ENCODE measurements around the gene PHLPP1. TPM values are rescaled to one million over a fixed set of nuclear protein-coding genes. Genes with fewer than 3 reads are reported as not detected.

Gene PHLPP1
- total RNA-seq, 2 donors from 2014 or later, result 8.1 to 11.6 TPM

GRCh38 chr18:62883937-62884735 is 168.8 kb downstream of the PHLPP1 start:
- Histone ChIP-seq H3K9me3 (no peaks in the 10 kb centered on the region), H3K27ac (no peak overlapping the region), H3K36me3 (no peaks in the 10 kb centered on the region), H3K27me3 (replicated peaks; ENCODE audit: insufficient read depth) (no peaks in the 10 kb centered on the region), H3K4me3 (no peak overlapping the region), H3K4me1 (ENCODE audit: control insufficient read depth in 1 of 2, low read depth in 2 of 2) (peaks cover 8% of the 10 kb centered on the region in 2 donors)
- TF ChIP-seq CTCF (IDR thresholded peaks at IDR 0.05), result no peak
- DNase-seq (ENCODE audit: low spot score) (no peak), ATAC-seq (ENCODE audit: insufficient number of reproducible peaks, low FRiP score, low read depth) (no peak)

GRCh38 chr18:62885804-62886203 is 170.5 kb downstream of the PHLPP1 start:
- no peak for TF ChIP-seq CTCF (IDR thresholded peaks at IDR 0.05)
- H3K9me3 ChIP-seq, result no peaks in the 10 kb centered on the region
- H3K4me1 ChIP-seq (ENCODE audit: control insufficient read depth in 1 of 2, low read depth in 2 of 2), result peaks cover 8% of the 10 kb centered on the region in 2 donors
- ATAC-seq (ENCODE audit: insufficient number of reproducible peaks, low FRiP score, low read depth) (no peak), DNase-seq (ENCODE audit: low spot score) (no peak)
- H3K36me3 ChIP-seq, result no peaks in the 10 kb centered on the region
- H3K27me3 ChIP-seq (replicated peaks; ENCODE audit: insufficient read depth), result no peaks in the 10 kb centered on the region
- no peak overlapping the region for H3K4me3 ChIP-seq
- no peak overlapping the region for H3K27ac ChIP-seq

GRCh38 chr18:62894681-62895390 is 179.5 kb downstream of the PHLPP1 start:
- no peak for DNase-seq (ENCODE audit: low spot score)
- no peak for TF ChIP-seq CTCF (IDR thresholded peaks at IDR 0.05)
- Histone ChIP-seq H3K27me3 (replicated peaks; ENCODE audit: insufficient read depth) (no peaks in the 10 kb centered on the region), H3K4me1 (ENCODE audit: control insufficient read depth in 1 of 2, low read depth in 2 of 2) (no peaks in the 10 kb centered on the region), H3K9me3 (no peaks in the 10 kb centered on the region), H3K4me3 (no peak overlapping the region), H3K36me3 (no peaks in the 10 kb centered on the region), H3K27ac (no peak overlapping the region)
- no peak for ATAC-seq (ENCODE audit: insufficient number of reproducible peaks, low FRiP score, low read depth)

GRCh38 chr18:62897153-62897552 is 181.8 kb downstream of the PHLPP1 start:
- no peak for DNase-seq (ENCODE audit: low spot score)

More at GRCh38 chr18:62897153-62897552, 181.8 kb downstream of the PHLPP1 start:
- Histone ChIP-seq H3K36me3 (no peaks in the 10 kb centered on the region), H3K9me3 (no peaks in the 10 kb centered on the region), H3K4me3 (no peak overlapping the region), H3K4me1 (ENCODE audit: control insufficient read depth in 1 of 2, low read depth in 2 of 2) (no peaks in the 10 kb centered on the region), H3K27ac (no peak overlapping the region), H3K27me3 (replicated peaks; ENCODE audit: insufficient read depth) (no peaks in the 10 kb centered on the region)
- ATAC-seq (ENCODE audit: insufficient number of reproducible peaks, low FRiP score, low read depth), result no peak
- no peak for TF ChIP-seq CTCF (IDR thresholded peaks at IDR 0.05)

All from thoracic aorta (tissue), 2 donors.